ENCODE results near the gene CPN2. TPM values are rescaled to one million over a fixed set of nuclear protein-coding genes. Genes with fewer than 3 reads are reported as not detected.

CPN2 gene, protein sequence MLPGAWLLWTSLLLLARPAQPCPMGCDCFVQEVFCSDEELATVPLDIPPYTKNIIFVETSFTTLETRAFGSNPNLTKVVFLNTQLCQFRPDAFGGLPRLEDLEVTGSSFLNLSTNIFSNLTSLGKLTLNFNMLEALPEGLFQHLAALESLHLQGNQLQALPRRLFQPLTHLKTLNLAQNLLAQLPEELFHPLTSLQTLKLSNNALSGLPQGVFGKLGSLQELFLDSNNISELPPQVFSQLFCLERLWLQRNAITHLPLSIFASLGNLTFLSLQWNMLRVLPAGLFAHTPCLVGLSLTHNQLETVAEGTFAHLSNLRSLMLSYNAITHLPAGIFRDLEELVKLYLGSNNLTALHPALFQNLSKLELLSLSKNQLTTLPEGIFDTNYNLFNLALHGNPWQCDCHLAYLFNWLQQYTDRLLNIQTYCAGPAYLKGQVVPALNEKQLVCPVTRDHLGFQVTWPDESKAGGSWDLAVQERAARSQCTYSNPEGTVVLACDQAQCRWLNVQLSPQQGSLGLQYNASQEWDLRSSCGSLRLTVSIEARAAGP
- polyA plus RNA-seq (not detected in 2 replicates), polyA minus RNA-seq (not detected in 2 replicates)

- Histone ChIP-seq H3K9me2 (ENCODE audit: insufficient read depth, low read length) (no peaks in the 10 kb centered on the region), H3K79me2 (replicated peaks; ENCODE audit: insufficient read depth, low read length) (no peaks in the 10 kb centered on the region), H4K20me1 (ENCODE audit: insufficient read depth) (no peaks in the 10 kb centered on the region), H3K9me3 (ENCODE audit: low read length) (no peaks in the 10 kb centered on the region), H3K36me3 (ENCODE audit: insufficient read depth, low read length) (no peaks in the 10 kb centered on the region), H3K4me3 (ENCODE audit: low read length) (no peak within 1 kb of the TSS), H3K27ac (ENCODE audit: low read length) (no peak within 1 kb of the TSS), H3K27me3 (ENCODE audit: insufficient read depth, low read depth, low read length) (no peaks in the 10 kb centered on the region), H3K4me2 (ENCODE audit: low read length) (no peak within 1 kb of the TSS), H3F3A (ENCODE audit: insufficient read depth, low read length, poor library complexity, severe bottlenecking) (no peaks in the 10 kb centered on the region), H3K9ac (ENCODE audit: low read length) (no peak within 1 kb of the TSS), H2AFZ (ENCODE audit: low read depth, low read length) (no peak within 1 kb of the TSS)
- TF ChIP-seq RAD21 (conservative IDR thresholded peaks at IDR 0.05) (no peak), TAF1 (IDR thresholded peaks at IDR 0.05; ENCODE audit: low read depth) (no peak), POLR2AphosphoS5 (IDR thresholded peaks at IDR 0.05) (no peak)
- TF ChIP-seq, protein P1, sequence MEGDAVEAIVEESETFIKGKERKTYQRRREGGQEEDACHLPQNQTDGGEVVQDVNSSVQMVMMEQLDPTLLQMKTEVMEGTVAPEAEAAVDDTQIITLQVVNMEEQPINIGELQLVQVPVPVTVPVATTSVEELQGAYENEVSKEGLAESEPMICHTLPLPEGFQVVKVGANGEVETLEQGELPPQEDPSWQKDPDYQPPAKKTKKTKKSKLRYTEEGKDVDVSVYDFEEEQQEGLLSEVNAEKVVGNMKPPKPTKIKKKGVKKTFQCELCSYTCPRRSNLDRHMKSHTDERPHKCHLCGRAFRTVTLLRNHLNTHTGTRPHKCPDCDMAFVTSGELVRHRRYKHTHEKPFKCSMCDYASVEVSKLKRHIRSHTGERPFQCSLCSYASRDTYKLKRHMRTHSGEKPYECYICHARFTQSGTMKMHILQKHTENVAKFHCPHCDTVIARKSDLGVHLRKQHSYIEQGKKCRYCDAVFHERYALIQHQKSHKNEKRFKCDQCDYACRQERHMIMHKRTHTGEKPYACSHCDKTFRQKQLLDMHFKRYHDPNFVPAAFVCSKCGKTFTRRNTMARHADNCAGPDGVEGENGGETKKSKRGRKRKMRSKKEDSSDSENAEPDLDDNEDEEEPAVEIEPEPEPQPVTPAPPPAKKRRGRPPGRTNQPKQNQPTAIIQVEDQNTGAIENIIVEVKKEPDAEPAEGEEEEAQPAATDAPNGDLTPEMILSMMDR (IDR thresholded peaks at IDR 0.05; ENCODE audit: poor library complexity, severe bottlenecking) = no peak
- TF ChIP-seq, protein P2, sequence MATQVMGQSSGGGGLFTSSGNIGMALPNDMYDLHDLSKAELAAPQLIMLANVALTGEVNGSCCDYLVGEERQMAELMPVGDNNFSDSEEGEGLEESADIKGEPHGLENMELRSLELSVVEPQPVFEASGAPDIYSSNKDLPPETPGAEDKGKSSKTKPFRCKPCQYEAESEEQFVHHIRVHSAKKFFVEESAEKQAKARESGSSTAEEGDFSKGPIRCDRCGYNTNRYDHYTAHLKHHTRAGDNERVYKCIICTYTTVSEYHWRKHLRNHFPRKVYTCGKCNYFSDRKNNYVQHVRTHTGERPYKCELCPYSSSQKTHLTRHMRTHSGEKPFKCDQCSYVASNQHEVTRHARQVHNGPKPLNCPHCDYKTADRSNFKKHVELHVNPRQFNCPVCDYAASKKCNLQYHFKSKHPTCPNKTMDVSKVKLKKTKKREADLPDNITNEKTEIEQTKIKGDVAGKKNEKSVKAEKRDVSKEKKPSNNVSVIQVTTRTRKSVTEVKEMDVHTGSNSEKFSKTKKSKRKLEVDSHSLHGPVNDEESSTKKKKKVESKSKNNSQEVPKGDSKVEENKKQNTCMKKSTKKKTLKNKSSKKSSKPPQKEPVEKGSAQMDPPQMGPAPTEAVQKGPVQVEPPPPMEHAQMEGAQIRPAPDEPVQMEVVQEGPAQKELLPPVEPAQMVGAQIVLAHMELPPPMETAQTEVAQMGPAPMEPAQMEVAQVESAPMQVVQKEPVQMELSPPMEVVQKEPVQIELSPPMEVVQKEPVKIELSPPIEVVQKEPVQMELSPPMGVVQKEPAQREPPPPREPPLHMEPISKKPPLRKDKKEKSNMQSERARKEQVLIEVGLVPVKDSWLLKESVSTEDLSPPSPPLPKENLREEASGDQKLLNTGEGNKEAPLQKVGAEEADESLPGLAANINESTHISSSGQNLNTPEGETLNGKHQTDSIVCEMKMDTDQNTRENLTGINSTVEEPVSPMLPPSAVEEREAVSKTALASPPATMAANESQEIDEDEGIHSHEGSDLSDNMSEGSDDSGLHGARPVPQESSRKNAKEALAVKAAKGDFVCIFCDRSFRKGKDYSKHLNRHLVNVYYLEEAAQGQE (IDR thresholded peaks at IDR 0.05; ENCODE audit: borderline replicate concordance) = no peak
Measured at GRCh38 chr3:194351080-194351672, at the start of gene CPN2. Gene CPN2 (minus strand): TSS chr3:194351328. CDS start chr3:194342702, 8,626 bp downstream.

DNA sequence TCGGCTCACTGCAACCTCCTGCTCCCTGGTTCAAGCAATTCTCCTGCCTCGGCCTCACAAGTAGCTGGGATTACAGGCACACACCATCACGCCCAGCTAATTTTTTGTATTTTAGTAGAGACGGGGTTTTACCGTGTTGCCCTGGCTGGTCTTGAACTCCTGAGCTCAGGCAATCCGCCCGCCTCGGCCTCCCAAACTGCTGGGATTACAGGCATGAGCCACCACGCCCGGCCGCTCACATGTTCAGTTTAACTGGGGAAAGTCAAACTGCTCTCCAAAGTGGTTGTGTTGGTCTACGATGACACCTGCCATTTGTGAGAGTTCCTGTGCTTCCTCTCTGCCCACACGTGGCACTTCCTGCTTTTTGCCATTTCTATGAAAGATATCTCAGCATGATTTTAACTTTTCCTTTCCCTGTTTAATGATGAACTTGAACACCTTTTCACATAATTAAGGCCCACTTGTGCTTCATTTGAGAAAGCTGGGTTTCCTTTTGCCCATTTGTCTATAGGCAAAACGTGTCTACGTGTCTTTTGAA, 48.8 kb upstream of the CPN2 start:
- H3K4me3 ChIP-seq (ENCODE audit: low read length) = no peak overlapping the region
- no peak overlapping the region for H3K27ac ChIP-seq (ENCODE audit: low read length)
- H3F3A ChIP-seq (ENCODE audit: insufficient read depth, low read length, poor library complexity, severe bottlenecking) = no peaks in the 10 kb centered on the region
- no peaks in the 10 kb centered on the region for H3K36me3 ChIP-seq (ENCODE audit: insufficient read depth, low read length)
- no peaks in the 10 kb centered on the region for H4K20me1 ChIP-seq (ENCODE audit: insufficient read depth)
- H3K9me2 ChIP-seq (ENCODE audit: insufficient read depth, low read length) = no peaks in the 10 kb centered on the region
- no peak overlapping the region for H3K9ac ChIP-seq (ENCODE audit: low read length)
- H3K27me3 ChIP-seq (ENCODE audit: insufficient read depth, low read depth, low read length) = peaks cover 36% of the 10 kb centered on the region
- H3K9me3 ChIP-seq (ENCODE audit: low read length) = no peaks in the 10 kb centered on the region
- H3K4me2 ChIP-seq (ENCODE audit: low read length) = no peak overlapping the region
- no peaks in the 10 kb centered on the region for H3K79me2 ChIP-seq (replicated peaks; ENCODE audit: insufficient read depth, low read length)
- H2AFZ ChIP-seq (ENCODE audit: low read depth, low read length) = no peak overlapping the region
- TF ChIP-seq, protein P1 (IDR thresholded peaks at IDR 0.05; ENCODE audit: poor library complexity, severe bottlenecking) = no peak
- TF ChIP-seq, protein P2 (IDR thresholded peaks at IDR 0.05; ENCODE audit: borderline replicate concordance) = no peak
- TF ChIP-seq EP300 (conservative IDR thresholded peaks at IDR 0.05; ENCODE audit: poor library complexity, severe bottlenecking) = no peak
- TF ChIP-seq RAD21 (conservative IDR thresholded peaks at IDR 0.05) = no peak
- TF ChIP-seq SMC3 (conservative IDR thresholded peaks at IDR 0.05; ENCODE audit: poor library complexity) = no peak
- TF ChIP-seq POLR2AphosphoS5 (IDR thresholded peaks at IDR 0.05) = no peak
- TF ChIP-seq TAF1 (IDR thresholded peaks at IDR 0.05; ENCODE audit: low read depth) = no peak
- no peak for TF ChIP-seq EZH2 (IDR thresholded peaks at IDR 0.05; ENCODE audit: borderline replicate concordance, insufficient read depth, low read length, poor library complexity, severe bottlenecking)
- no peak for TF ChIP-seq MXI1 (conservative IDR thresholded peaks at IDR 0.05; ENCODE audit: poor library complexity, severe bottlenecking)
